ENCODE results near the gene CASQ1.

GRCh38 chr1:160157174-160157573 is 33.2 kb upstream of the CASQ1 start:
- TF ChIP-seq CTCF (IDR thresholded peaks at IDR 0.05; ENCODE audit: insufficient read depth, low read depth, low read length), result no peak
- no peak for TF ChIP-seq EZH2 (IDR thresholded peaks at IDR 0.05; ENCODE audit: insufficient read depth, low read length)

Measured in astrocyte (in vitro differentiated cells and primary cell).